Sigmoid colon (tissue), 3 donors: ENCODE results near the gene MXRA8.

Source experiments
- CTCF ChIP-seq, 4 experiments: fragments of 450-650 bp in 3 of 4; fragments of 200-600 bp in 1 of 4; IDR thresholded peaks; one replicate each; pipeline ENCODE4 v1.5.1; 2016 to 2019; ENCODE audit warnings: antibody characterized with exemption in 4 of 4, mild to moderate bottlenecking in 3 of 4, moderate library complexity in 2 of 4
- POLR2A ChIP-seq, 2 donors: fragments of 450-650 bp; IDR thresholded peaks; one replicate each; pipeline ENCODE4 v1.6.1; 2016; ENCODE audit warnings: antibody characterized with exemption in 2 of 2, mild to moderate bottlenecking in 2 of 2, moderate library complexity in 2 of 2

GRCh38 chr1:1356796-1357401, 1.5 kb downstream of the MXRA8 start:
- TF ChIP-seq CTCF (IDR thresholded peaks at IDR 0.05) (no peak), POLR2A (IDR thresholded peaks at IDR 0.05) (no peak)
